HL-60 (cell line): ENCODE measurements around the gene LMOD1.

Source experiments
- POLR2AphosphoS5 ChIP-seq: IDR thresholded peaks from 2 replicates; pipeline ENCODE4 v1.6.1; 2012; ENCODE audit warnings: low read depth
- TF ChIP-seq, protein P1 (sequence below): IDR thresholded peaks from one replicate; pipeline ENCODE4 v1.5.1; 2011; ENCODE audit warnings: low read length, control low read depth, inconsistent platforms; ENCODE audit not compliant: insufficient read depth
- TF ChIP-seq, protein P2 (sequence below): IDR thresholded peaks from 2 replicates; pipeline ENCODE4 v1.6.1; 2012; ENCODE audit warnings: low read depth; ENCODE audit not compliant: insufficient replicate concordance

DNA sequence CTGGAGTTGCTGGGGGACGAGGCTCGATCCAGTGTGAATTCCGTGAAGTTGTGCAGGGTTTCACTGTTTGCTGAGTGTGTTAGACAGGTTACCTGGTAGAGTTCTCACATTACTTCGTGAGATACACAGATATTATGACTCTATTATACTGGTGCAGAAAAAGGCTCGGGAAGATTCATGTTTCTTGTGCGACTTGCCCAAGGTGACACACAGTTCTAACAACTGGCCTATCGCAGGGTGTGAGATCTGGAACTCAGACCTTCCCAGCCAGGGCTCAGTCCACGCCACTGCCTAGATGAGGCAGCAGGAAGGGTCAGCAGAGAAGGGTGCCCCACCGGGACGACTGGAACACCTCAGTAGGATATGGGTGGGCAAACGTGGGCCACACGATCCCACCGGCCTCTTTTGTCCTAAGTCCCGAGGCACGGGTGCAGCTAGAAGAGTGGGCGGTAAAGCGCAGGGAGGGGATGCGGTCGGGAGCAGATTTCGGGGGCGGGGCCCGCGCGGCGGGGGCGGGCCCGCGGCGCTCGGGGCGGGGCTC is 35.8 kb upstream of the LMOD1 start:
- TF ChIP-seq, protein P1, sequence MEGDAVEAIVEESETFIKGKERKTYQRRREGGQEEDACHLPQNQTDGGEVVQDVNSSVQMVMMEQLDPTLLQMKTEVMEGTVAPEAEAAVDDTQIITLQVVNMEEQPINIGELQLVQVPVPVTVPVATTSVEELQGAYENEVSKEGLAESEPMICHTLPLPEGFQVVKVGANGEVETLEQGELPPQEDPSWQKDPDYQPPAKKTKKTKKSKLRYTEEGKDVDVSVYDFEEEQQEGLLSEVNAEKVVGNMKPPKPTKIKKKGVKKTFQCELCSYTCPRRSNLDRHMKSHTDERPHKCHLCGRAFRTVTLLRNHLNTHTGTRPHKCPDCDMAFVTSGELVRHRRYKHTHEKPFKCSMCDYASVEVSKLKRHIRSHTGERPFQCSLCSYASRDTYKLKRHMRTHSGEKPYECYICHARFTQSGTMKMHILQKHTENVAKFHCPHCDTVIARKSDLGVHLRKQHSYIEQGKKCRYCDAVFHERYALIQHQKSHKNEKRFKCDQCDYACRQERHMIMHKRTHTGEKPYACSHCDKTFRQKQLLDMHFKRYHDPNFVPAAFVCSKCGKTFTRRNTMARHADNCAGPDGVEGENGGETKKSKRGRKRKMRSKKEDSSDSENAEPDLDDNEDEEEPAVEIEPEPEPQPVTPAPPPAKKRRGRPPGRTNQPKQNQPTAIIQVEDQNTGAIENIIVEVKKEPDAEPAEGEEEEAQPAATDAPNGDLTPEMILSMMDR, result no peak
- TF ChIP-seq, protein P2, sequence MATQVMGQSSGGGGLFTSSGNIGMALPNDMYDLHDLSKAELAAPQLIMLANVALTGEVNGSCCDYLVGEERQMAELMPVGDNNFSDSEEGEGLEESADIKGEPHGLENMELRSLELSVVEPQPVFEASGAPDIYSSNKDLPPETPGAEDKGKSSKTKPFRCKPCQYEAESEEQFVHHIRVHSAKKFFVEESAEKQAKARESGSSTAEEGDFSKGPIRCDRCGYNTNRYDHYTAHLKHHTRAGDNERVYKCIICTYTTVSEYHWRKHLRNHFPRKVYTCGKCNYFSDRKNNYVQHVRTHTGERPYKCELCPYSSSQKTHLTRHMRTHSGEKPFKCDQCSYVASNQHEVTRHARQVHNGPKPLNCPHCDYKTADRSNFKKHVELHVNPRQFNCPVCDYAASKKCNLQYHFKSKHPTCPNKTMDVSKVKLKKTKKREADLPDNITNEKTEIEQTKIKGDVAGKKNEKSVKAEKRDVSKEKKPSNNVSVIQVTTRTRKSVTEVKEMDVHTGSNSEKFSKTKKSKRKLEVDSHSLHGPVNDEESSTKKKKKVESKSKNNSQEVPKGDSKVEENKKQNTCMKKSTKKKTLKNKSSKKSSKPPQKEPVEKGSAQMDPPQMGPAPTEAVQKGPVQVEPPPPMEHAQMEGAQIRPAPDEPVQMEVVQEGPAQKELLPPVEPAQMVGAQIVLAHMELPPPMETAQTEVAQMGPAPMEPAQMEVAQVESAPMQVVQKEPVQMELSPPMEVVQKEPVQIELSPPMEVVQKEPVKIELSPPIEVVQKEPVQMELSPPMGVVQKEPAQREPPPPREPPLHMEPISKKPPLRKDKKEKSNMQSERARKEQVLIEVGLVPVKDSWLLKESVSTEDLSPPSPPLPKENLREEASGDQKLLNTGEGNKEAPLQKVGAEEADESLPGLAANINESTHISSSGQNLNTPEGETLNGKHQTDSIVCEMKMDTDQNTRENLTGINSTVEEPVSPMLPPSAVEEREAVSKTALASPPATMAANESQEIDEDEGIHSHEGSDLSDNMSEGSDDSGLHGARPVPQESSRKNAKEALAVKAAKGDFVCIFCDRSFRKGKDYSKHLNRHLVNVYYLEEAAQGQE, result no peak
- no peak for TF ChIP-seq POLR2AphosphoS5
